B cell (primary cell): ENCODE measurements around the gene CAPN3. TPM values are rescaled to one million over a fixed set of nuclear protein-coding genes. Genes with fewer than 3 reads are reported as not detected.

ENCODE experiments used
- ATAC-seq: fragments of 200-7000 bp; cut with Tn5 transposase; one replicate; pipeline ENCODE4 v1.10.0; 2021; ENCODE audit warnings: low read depth, mild to moderate bottlenecking, moderate number of reproducible peaks, moderate library complexity
- CTCF ChIA-PET: fragments of 350-600 bp; sonication (Branson Sonifier 250); formaldehyde crosslinking; loops from one replicate; lab custom pipeline; 2021; ENCODE audit warnings: antibody characterized with exemption, inconsistent platforms; lab: Charles Lee
- POLR2A ChIA-PET: fragments of 350-600 bp; sonication (Branson Sonifier 250); formaldehyde crosslinking; loops from one replicate; lab custom pipeline; 2021; ENCODE audit warnings: antibody characterized with exemption; lab: Charles Lee
- DNase-seq: peaks from one replicate; pipeline ENCODE4 v3.0.0; 2013
- H2AFZ ChIP-seq: 2 replicates; pipeline ENCODE4 v1.6.1; 2012; ENCODE audit warnings: mild to moderate bottlenecking, low read depth, low read length; ENCODE audit not compliant: insufficient read depth, poor library complexity, severe bottlenecking
- H3K27ac ChIP-seq, 2 donors: 1 replicate in 1 of 2; 2 replicates in 1 of 2; pipeline ENCODE4 v1.5.1; 2012 to 2013; ENCODE audit warnings: low read length in 2 of 2, mild to moderate bottlenecking in 2 of 2, moderate library complexity in 1 of 2
- H3K27me3 ChIP-seq, 4 experiments: fragments of 200-600 bp in 1 of 4; sonication (generic) in 1 of 4; replicated peaks in 1 of 4; 1 replicate in 2 of 4; 2 replicates in 2 of 4; pipeline versions ENCODE4 v1.6.1 to v1.7.0; 2013 to 2016; ENCODE audit warnings: low read length in 3 of 4, mild to moderate bottlenecking in 2 of 4, mixed read lengths in 1 of 4, moderate library complexity in 1 of 4; ENCODE audit not compliant: insufficient read depth in 4 of 4, control insufficient read depth in 3 of 4; ENCODE audit errors: control extremely low read depth in 1 of 4
- H3K36me3 ChIP-seq, 2 experiments: replicated peaks in 1 of 2; 1 replicate in 1 of 2; 2 replicates in 1 of 2; pipeline versions ENCODE4 v1.6.1 to v1.7.1; 2013; ENCODE audit warnings: low read length in 1 of 2; ENCODE audit not compliant: insufficient read depth in 2 of 2, control insufficient read depth in 1 of 2; ENCODE audit errors: control extremely low read depth in 1 of 2, extremely low read depth in 1 of 2
- H3K4me1 ChIP-seq, 2 donors: fragments of 200-600 bp in 1 of 2; sonication (generic) in 1 of 2; 1 replicate in 1 of 2; 2 replicates in 1 of 2; pipeline versions ENCODE4 v1.5.1 to v1.6.1; 2013 to 2017; ENCODE audit warnings: low read length in 2 of 2; ENCODE audit not compliant: control insufficient read depth in 2 of 2, insufficient read depth in 2 of 2
- H3K4me2 ChIP-seq: replicated peaks from 2 replicates; pipeline ENCODE3; 2012; ENCODE audit warnings: mild to moderate bottlenecking, low read depth, low read length; ENCODE audit not compliant: poor library complexity, severe bottlenecking
- H3K4me3 ChIP-seq, 5 experiments: fragments of 200-600 bp in 1 of 5; sonication (generic) in 1 of 5; 1 replicate in 3 of 5; 2 replicates in 2 of 5; pipeline versions ENCODE4 v1.5.1 to v1.7.0; 2011 to 2016; ENCODE audit warnings: low read length in 4 of 5, mild to moderate bottlenecking in 4 of 5, low read depth in 2 of 5, control low read depth in 1 of 5, moderate library complexity in 1 of 5; ENCODE audit not compliant: insufficient read depth in 1 of 5; ENCODE audit errors: control extremely low read depth in 1 of 5, extremely low read depth in 1 of 5
- H3K79me2 ChIP-seq: fragments of 200-600 bp; sonication (generic); one replicate; pipeline ENCODE4 v1.6.0; 2016; ENCODE audit warnings: low read length; ENCODE audit not compliant: control insufficient read depth, insufficient read depth
- H3K9ac ChIP-seq: fragments of 200-600 bp; sonication (generic); 2 replicates; pipeline ENCODE4 v1.6.1; 2017; ENCODE audit warnings: mild to moderate bottlenecking, low read length, moderate library complexity
- H3K9me3 ChIP-seq, 3 donors: one replicate each; pipeline versions ENCODE4 v1.6.1 to v1.7.1; 2013; ENCODE audit warnings: low read length in 2 of 3; ENCODE audit not compliant: control insufficient read depth in 2 of 3, insufficient read depth in 1 of 3; ENCODE audit errors: control extremely low read depth in 1 of 3
- H4K20me1 ChIP-seq: 2 replicates; pipeline ENCODE4 v1.6.0; 2012; ENCODE audit warnings: mild to moderate bottlenecking, low read length; ENCODE audit not compliant: insufficient read depth, control insufficient read depth, poor library complexity, severe bottlenecking
- H3K27ac Mint-ChIP-seq: one replicate; pipeline ENCODE4 v1.8.0; 2021; ENCODE audit warnings: mixed read lengths
- H3K27me3 Mint-ChIP-seq: one replicate; pipeline ENCODE4 v1.8.0; 2021; ENCODE audit warnings: mixed read lengths
- H3K4me1 Mint-ChIP-seq: one replicate; pipeline ENCODE4 v1.8.0; 2021; ENCODE audit warnings: mixed read lengths
- H3K4me3 Mint-ChIP-seq: one replicate; pipeline ENCODE4 v1.8.0; 2021; ENCODE audit warnings: mixed read lengths
- H3K9me3 Mint-ChIP-seq: one replicate; pipeline ENCODE4 v1.8.0; 2022; ENCODE audit warnings: mixed read lengths; ENCODE audit not compliant: insufficient read depth
- EZH2 ChIP-seq: IDR thresholded peaks from 2 replicates; pipeline ENCODE4 v1.6.1; 2012; ENCODE audit warnings: borderline replicate concordance, low read depth, mild to moderate bottlenecking, moderate library complexity, low read length; ENCODE audit not compliant: insufficient read depth, poor library complexity, severe bottlenecking
- WGBS: methylation state at CpG from one replicate; pipeline ENCODE4 v1.1.5; 2013; ENCODE audit warnings: missing lambda C conversion rate; ENCODE audit not compliant: insufficient coverage; 5-methylcytosine and 5-hydroxymethylcytosine counted together
- intact Hi-C: fragments of 100-400 bp; cut with micrococcal nuclease; formaldehyde crosslinking; loops from one replicate; pipeline ENCODE4 v1.10.0; 2022
- polyA plus RNA-seq: library from polyadenylated mRNA; depleted of rRNA; stranded (reverse); fragments of >200 nt; gene quantifications from 2 replicates; pipeline ENCODE4 v1.2.3, GENCODE V29; 2012
- total RNA-seq, 2 donors: library from RNA; stranded (reverse); fragments of 120-200 nt in 1 of 2; gene quantifications; 1 replicate in 1 of 2; 2 replicates in 1 of 2; pipeline versions ENCODE4 v1.2.3 to v1.2.4, GENCODE V29; 2013 to 2022
- TF ChIP-seq, protein P1 (sequence below): fragments of 200-600 bp; IDR thresholded peaks from one replicate; pipeline ENCODE4 v1.8.0; 2022; ENCODE audit warnings: antibody characterized with exemption, mild to moderate bottlenecking

CAPN3 gene
- total and polyA plus RNA-seq, 2 donors (not counting 1 experiment from before 2014, with no cell fraction given) = 41.7 to 143 TPM

DNA sequence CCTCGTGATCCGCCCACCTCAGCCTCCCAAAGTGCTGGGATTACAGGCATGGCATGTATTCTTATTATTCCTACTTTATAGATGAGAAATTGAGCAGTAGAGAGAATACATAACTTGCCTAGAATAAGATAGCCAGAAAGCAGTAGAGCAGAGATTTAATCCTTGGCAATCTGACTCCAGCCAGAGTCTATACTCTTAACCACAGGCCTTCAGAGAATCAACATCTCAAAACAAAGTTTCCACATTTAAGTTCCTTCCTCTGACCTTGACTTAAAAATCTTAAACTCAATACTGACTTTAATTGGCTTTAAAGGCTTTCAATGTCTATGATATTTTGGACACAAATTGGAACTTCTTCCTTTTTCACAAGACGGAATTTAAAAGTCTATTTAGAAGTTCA is 94.5 kb downstream of the CAPN3 start:
- H3K27ac ChIP-seq = no peak overlapping the region
- intact Hi-C loops = no loop called here
- DNase-seq (no peak), ATAC-seq (no peak)
- H3K36me3 ChIP-seq = peaks cover 7 to 30% of the 10 kb centered on the region in 2 experiments
- H3K4me2 ChIP-seq = no peak overlapping the region
- H3K4me3 ChIP-seq = no peak overlapping the region
- TF ChIP-seq, protein P1, sequence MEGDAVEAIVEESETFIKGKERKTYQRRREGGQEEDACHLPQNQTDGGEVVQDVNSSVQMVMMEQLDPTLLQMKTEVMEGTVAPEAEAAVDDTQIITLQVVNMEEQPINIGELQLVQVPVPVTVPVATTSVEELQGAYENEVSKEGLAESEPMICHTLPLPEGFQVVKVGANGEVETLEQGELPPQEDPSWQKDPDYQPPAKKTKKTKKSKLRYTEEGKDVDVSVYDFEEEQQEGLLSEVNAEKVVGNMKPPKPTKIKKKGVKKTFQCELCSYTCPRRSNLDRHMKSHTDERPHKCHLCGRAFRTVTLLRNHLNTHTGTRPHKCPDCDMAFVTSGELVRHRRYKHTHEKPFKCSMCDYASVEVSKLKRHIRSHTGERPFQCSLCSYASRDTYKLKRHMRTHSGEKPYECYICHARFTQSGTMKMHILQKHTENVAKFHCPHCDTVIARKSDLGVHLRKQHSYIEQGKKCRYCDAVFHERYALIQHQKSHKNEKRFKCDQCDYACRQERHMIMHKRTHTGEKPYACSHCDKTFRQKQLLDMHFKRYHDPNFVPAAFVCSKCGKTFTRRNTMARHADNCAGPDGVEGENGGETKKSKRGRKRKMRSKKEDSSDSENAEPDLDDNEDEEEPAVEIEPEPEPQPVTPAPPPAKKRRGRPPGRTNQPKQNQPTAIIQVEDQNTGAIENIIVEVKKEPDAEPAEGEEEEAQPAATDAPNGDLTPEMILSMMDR = no peak
- TF ChIP-seq EZH2 = no peak
- peaks cover 6 to 20% of the 10 kb centered on the region in 2 donors for H3K4me1 ChIP-seq
- no peak overlapping the region for H3K9ac ChIP-seq
- peaks cover 9% of the 10 kb centered on the region for H3K79me2 ChIP-seq
- H3K27me3 Mint-ChIP-seq = no peaks in the 10 kb centered on the region
- no peaks in the 10 kb centered on the region for H3K27me3 ChIP-seq
- CTCF ChIA-PET = no interaction called here
- H3K4me3 Mint-ChIP-seq = no peak overlapping the region
- no peaks in the 10 kb centered on the region for H3K9me3 ChIP-seq
- H2AFZ ChIP-seq = no peak overlapping the region
- POLR2A ChIA-PET = no interaction called here
- peaks cover 16% of the 10 kb centered on the region for H3K4me1 Mint-ChIP-seq
- no peaks in the 10 kb centered on the region for H4K20me1 ChIP-seq
- no peak overlapping the region for H3K27ac Mint-ChIP-seq
- H3K9me3 Mint-ChIP-seq = no peaks in the 10 kb centered on the region
- no CpG with 5 or more reads among the region's 3 CpGs for WGBS

DNA sequence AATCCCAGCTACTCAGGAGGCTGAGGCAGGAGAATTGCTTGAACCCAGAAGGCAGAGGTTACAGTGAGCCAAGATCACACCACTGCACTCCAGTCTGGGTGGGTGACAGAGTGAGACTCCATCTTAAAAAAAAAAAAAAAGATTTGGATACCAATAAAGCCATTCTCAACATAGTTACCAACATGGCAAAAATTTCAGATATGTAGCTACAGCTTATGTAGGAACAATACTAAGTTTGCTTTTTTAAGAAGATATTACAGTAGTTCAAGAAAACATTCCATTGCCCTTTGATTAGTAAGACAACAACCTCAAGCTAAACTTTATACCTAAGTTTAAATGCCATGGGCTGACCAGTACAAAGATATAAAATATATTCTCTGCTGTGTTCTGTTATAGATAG is 97.2 kb downstream of the CAPN3 start:
- Histone ChIP-seq H3K4me3 (no peak overlapping the region), H4K20me1 (no peaks in the 10 kb centered on the region), H3K9me3 (no peaks in the 10 kb centered on the region), H3K36me3 (peaks cover 7 to 10% of the 10 kb centered on the region in 2 experiments), H3K9ac (no peak overlapping the region), H3K4me2 (no peak overlapping the region), H3K4me1 (peaks cover 6 to 20% of the 10 kb centered on the region in 2 donors), H3K27ac (peak overlapping the region; percentile 54 to 77), H2AFZ (no peak overlapping the region), H3K79me2 (peaks cover 20% of the 10 kb centered on the region), H3K27me3 (no peaks in the 10 kb centered on the region)
- Mint-ChIP-seq H3K4me3 (no peak overlapping the region), H3K27me3 (no peaks in the 10 kb centered on the region), H3K4me1 (peaks cover 24% of the 10 kb centered on the region), H3K27ac (no peak overlapping the region), H3K9me3 (no peaks in the 10 kb centered on the region)
- DNase-seq (no peak), ATAC-seq (no peak)
- CTCF ChIA-PET = interaction anchor here (0.7 kb wide), 1 partner anchor 21 kb away, joined by 3 read pairs; no protein-coding TSS in a partner anchor
- intact Hi-C loops = no loop called here
- no peak for TF ChIP-seq EZH2
- TF ChIP-seq, protein P1 = no peak
- POLR2A ChIA-PET = no interaction called here
